NCI-H446 treated with DMSO at 0.1 percent for 48 hours (cell line): Measurements from ENCODE around the gene CYP46A1.
"Not testable (repeated sequence)": the region's sequence is repeated elsewhere in the genome, so short reads cannot be mapped to it uniquely, and the experiment has no call there.

Experiments
- DNase-seq: peaks from one replicate; lab custom pipeline; 2025; lab: John Stamatoyannopoulos, UW

The CYP46A1 gene

GRCh38 chr14:99758872-99759545, 74.9 kb downstream of the CYP46A1 start:
- no peak for DNase-seq

GRCh38 chr14:99759546-99759925, 75.4 kb downstream of the CYP46A1 start:
- DNase-seq, result no peak

GRCh38 chr14:99760817-99761216, 76.7 kb downstream of the CYP46A1 start:
- DNase-seq, result no peak

GRCh38 chr14:99762911-99763310, 78.8 kb downstream of the CYP46A1 start:
- DNase-seq, result not testable (repeated sequence)

- no peak for DNase-seq
Observed at GRCh38 chr14:99763527-99764221, 79.6 kb downstream of the CYP46A1 start.

GRCh38 chr14:99764222-99764706, 80.2 kb downstream of the CYP46A1 start:
- DNase-seq, result no peak

GRCh38 chr14:99768381-99768780, 84.3 kb downstream of the CYP46A1 start:
- DNase-seq, result no peak

GRCh38 chr14:99769123-99769522, 85.0 kb downstream of the CYP46A1 start:
- DNase-seq, result no peak

- no peak for DNase-seq
Observed at GRCh38 chr14:99769799-99770198, 85.7 kb downstream of the CYP46A1 start.

- DNase-seq, result no peak
Observed at GRCh38 chr14:99772371-99773283, 88.5 kb downstream of the CYP46A1 start.

- no peak for DNase-seq
Observed at GRCh38 chr14:99773521-99774497, 89.7 kb downstream of the CYP46A1 start.

GRCh38 chr14:99774556-99775307, 90.6 kb downstream of the CYP46A1 start:
- peak; percentile 41 for DNase-seq

GRCh38 chr14:99775351-99775750, 91.3 kb downstream of the CYP46A1 start:
- DNase-seq, result no peak
